ENCODE data around the gene LRMDA.

GRCh38 chr10:75935240-75935639 lies 503.8 kb downstream of the LRMDA start:
- no peak for TF ChIP-seq POLR2A (IDR thresholded peaks at IDR 0.05)
- TF ChIP-seq CTCF (IDR thresholded peaks at IDR 0.05): no peak
